GM08714 (cell line): ENCODE measurements around the gene HES6.

Experiments
- H3K4me3 ChIP-seq: fragments of 200-500 bp; sonication (Bioruptor generic); 2 replicates; pipeline ENCODE4 v1.5.1; 2014; ENCODE audit warnings: mild to moderate bottlenecking, low read length, inconsistent platforms
- ZNF274 ChIP-seq: IDR thresholded peaks from 2 replicates; pipeline ENCODE4 v1.6.1; 2012; ENCODE audit warnings: mild to moderate bottlenecking, low read depth, low read length

The HES6 gene

DNA sequence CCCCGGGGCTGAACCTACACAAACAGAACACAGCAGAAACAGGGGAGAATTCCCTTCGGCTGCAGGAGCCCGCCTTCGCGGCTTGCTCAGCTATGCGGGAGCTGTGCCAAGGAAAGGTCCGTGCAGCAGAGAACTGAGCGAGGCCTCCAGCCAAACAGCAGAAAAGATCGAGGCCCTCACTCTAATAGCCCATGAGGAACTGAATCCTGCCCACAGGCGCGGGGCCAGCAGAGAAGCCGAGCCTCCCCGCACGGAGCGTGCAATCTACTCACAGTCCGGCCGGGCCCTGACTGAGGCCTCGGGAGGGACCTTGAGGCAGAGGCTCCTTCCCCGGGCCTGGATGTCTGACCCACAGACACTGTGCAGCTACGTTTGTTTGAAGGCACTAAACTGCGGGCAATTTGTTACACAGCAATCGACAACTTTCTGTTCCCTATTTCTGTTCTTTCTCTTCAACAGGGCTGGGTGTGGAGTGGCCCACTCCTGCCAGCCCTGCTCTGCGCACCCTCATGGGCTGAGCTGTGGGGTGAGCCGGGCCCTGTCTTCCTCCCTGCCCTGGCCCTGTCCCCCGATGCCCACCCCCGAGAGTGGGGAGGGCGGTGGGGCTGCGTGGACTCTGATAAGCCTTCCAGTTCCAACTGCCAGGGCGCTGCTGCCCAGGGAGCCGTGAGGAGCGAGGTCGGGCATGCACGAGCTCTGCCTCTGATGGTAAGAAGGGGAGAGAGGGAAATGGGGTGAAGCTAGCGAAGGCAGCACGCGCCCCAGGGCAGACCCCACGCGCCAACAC lies 13.7 kb downstream of the HES6 start:
- TF ChIP-seq ZNF274: no peak
- H3K4me3 ChIP-seq: no peak overlapping the region

DNA sequence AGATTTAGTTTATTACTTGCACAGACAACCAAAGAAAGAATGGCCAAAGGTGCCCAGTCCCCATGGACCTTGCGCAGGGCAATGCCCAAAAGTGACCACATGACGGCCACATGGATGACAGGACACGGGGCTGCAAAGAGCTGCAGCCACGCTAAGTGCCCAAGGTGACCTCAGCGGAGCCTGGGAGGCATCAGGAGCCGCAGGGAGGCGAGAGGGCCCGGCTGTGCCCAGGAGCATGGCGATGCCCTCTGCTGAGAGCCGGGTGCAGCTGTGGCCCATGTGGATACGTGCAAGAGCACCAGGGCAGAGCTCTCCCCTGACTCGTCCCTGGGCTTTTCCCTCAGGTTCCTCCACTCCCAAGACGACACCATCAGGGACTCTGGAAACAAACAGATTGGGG lies 14.7 kb downstream of the HES6 start:
- no peak overlapping the region for H3K4me3 ChIP-seq
- no peak for TF ChIP-seq ZNF274

DNA sequence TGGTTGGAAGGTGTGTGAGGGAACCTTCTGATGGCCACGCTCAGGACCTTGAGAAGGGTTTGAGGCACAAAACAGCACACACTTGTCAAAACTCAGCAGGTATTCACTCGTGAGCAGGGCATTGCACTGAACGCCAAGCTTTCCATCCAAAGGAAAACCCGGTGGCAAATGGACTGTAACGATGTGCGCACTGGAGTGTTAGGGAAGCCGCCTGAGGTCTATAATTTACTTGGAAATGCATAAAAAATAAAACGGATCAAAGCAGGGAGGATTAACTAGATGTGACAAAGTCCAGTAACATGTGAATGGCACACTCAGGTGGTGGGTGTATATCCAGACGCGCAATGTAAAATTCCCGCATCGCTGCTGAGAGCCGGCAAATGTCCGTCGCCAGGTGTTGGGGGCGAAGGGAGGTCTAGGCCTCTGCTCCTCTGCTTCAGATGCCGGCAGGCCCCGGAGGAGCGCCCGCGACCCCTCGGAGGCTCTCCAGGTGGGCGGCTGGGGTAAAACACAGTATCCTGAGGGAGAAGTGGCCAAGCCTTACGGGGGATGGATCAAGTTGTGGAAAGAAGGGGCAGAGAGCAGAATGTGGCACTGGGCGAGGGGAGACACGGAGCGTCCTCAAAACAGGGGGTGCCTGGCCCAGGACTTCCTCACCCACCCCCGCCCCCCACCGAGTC lies 15.3 kb downstream of the HES6 start:
- no peak for TF ChIP-seq ZNF274
- no peak overlapping the region for H3K4me3 ChIP-seq

DNA sequence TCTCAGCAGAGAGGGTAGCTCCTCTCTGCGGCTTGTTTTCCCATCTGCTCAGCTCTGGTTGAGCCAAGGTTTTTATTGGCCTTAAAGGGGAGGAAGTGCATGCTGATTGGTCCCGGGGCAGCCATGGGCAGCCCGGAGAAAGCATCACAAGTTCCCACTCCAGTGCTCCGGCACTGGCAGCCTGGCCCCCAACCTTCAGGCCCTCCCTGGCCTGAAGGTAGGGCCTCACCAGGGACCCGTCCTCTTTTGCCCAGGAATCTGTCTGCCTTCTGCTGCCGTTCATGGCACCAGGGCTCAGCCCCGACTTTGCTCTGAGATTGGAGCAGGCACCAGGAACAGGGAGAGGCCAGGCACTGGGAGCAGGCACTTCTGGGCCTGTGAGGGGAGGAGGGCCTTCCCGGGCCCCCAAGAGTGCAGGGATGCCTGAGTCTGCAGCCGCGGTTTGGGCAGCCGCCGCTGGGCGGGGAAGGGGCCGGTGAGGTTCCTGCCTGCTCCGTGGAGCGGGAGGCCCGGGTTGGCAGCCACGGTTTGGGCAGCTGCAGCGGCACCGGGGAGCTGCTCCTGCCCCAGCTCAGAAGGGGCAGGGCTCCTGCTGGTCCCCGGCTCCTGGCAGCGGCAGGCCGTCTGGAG lies 18.8 kb downstream of the HES6 start:
- peak overlapping the region; percentile 26; the same call in 1 of the 2 replicates for H3K4me3 ChIP-seq
- TF ChIP-seq ZNF274: no peak

DNA sequence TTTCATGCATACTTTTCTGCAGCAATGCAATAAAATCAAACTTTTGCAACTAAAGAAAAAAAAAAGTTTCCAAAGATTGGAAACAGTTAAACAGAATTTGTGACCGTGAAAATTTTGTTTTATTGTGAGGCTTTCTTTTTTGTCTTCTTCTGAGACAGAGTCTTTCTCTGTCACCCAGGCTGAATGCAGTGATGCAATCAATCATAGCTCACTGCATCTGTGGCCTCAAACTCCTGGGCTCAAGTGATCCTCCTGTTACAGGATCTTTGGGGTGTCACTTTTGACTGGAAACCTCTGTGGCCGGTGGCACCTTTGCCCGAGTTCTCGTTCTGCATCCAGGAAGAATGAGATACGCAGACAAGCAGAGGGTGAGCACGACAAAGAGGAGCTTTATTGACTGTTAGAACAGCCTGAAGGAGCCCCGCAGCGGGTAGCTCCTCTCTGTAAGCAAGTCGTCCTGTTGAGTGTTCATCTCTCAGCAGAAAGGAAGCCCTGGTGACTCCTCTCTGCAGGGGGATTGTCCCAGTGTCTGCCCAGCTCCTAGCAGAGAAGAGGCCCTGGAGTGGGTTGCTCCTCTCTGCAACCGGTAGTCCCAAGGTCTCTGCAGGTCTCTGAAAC lies 19.5 kb downstream of the HES6 start:
- no peak overlapping the region for H3K4me3 ChIP-seq
- no peak for TF ChIP-seq ZNF274

DNA sequence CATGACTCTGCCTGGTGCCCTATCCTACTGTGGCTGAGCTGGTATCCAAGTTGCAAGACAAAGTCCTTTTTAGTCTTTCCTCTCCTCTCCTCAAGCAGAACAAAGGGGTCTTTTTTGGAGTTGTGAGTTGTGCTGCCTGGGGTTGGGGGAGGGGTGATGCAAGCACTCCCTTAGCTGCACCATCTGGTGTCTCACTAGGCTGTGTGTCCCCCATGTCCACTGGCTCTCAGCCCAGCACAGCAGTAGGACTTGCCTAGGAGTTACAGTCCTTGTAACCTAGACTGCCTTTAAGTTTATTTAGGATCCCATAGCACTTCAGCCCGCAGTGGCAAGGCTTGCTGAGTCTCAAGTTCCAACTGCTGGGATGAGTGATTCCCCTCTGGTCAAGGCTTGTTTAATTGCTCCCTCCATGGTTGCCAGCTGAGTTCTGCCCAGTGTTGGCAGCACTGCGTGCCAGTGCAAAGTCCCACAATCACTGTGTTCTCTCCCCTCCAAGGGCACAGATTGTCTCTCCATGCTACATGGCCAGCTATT lies 23.1 kb downstream of the HES6 start:
- TF ChIP-seq ZNF274: no peak
- no peak overlapping the region for H3K4me3 ChIP-seq

DNA sequence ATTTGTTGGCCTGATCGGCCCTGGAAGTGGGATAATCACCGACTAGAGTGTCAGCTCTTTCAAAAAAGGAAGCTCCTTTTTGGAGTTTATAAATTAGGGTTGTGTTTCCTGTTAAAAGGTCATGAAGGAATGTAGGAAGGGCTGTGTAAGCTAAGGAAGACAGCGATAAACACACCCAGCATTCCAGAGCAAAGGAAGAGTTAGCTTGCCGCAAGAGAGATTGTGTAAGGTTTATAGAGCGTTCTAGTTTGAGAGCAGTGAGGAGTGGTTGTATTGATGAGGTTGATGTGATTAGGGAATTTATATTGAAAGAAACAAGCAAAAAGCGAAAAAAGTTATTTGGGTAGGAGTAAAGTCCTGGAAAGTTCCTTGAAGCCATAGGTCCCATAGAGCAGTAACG lies 32.8 kb downstream of the HES6 start:
- H3K4me3 ChIP-seq: no peak overlapping the region
- no peak for TF ChIP-seq ZNF274

DNA sequence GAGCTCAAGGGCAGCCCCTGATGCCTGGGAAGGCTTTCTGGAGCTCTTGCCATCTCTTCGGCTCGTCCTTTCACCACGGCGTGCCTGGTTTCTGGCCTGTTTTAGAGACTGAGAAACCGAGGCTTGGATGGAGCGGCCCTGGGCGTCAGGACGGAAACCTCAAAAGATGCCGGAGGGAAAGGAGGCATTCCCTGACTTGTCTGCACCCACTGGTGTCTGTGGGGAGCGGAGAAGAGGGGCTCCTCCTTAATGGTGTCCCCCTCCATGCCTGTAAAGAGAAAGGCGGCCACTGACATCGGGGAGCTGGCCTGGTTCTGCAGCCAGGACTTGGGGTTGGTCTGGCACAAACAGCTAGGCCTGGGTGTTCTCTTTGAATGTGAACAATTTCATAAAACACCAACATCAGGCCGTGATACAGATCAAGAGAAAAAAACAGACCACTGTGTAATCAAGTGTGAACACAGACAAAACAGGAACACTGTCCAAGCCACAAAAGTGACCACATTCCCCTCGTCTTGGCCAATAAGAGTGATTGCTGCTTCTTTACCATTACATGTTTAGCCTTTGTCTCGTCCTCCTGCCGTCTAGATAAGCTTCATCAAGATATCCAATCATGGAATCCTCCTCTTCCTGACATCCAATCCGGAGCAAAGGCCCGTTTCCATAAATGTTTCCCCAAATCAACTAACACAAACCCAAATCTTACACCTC lies 35.7 kb downstream of the HES6 start:
- H3K4me3 ChIP-seq: peak overlapping the region; percentile 54; the same call in 1 of the 2 replicates
- no peak for TF ChIP-seq ZNF274

DNA sequence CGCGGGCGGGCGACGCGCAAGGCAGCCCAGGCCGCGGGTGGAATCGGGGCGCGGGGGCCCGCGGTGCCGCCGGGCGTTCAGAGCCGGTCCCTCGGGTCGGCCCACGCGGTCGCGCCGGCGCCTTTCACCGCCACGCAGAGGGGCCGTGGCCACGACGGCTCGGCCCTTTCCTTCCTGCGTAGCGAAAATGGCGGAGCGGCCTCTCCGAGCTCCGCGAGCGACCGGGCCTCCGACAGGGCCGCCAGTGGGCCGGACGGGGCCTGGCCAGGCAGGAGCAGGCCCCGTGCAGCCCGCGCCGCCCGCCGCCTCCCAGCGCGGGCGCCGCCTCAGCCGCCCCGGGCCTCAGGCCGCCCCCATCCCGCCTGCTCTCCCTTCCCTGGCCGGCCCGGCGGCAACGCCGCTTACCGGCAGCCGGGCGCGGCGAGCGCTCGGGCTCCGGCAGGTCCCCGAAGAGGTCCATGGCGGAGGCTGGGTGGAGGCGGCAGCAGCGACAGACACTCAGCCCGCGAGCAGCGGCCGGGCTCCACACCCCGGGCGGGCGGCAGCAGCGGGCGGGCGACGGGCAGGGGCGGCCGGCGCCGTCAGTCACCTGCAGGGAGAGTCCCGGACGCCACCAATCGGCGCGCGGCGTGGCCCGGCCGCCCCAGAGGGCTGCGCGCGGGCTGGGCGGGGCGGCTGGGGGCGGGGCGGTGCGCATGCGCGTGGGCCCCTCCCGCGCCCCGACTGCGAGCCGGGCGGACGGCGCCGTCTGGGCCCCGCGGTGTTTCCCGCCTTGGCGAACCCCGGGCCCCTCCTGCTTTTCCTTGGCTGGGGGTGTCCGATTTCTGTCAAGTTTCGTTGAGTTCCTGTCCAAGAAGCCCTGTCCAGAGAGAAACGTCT lies 36.5 kb downstream of the HES6 start, which contains the start of gene ILKAP:
Gene ILKAP, minus strand, starts transcription at position 602 of the 879 bp plus-strand sequence. Its CDS starts 142 bp downstream, at position 460.
- no peak for TF ChIP-seq ZNF274

DNA sequence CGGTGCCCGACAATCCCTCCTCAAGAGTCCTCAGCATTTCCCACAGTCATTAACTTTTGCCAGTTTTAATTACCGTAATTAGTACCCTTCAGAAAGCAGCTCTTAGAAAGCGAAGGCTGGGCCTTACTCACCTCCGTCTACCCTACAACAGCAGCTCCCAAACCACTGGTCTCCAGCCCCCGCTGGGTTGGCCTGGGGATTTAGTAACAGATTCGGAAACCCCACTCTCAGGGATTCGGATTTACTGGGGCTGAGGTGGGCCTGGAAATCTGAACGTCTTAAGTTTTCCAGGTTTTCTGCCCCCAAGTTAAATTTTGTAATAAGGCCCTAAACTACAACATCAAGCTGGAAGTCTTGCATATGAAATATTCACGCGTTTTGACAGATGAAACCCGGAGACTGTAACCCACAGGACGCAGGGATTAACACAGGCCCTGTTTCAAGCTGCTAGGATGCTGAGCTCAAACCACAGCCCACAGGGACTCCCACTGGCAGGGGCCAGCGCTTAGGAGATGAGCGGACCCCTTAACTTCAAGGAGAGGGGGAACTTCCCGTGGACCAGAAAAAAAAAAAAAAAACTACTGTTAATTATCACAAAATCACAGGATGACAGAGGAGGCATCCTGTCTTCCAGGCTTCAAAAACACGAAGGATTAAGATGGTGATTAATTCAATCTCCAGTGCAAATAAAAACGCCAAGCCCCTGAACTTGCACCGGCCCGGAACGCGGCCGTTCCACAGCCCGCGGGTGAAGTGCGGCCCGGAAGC lies 37.3 kb downstream of the HES6 start:
- TF ChIP-seq ZNF274: no peak
- H3K4me3 ChIP-seq: peak overlapping the region; percentile 87

More for the DNA sequence above, 36.5 kb downstream of the HES6 start, which contains the start of gene ILKAP:
- peak within 1 kb of the TSS; percentile 87 for H3K4me3 ChIP-seq

DNA sequence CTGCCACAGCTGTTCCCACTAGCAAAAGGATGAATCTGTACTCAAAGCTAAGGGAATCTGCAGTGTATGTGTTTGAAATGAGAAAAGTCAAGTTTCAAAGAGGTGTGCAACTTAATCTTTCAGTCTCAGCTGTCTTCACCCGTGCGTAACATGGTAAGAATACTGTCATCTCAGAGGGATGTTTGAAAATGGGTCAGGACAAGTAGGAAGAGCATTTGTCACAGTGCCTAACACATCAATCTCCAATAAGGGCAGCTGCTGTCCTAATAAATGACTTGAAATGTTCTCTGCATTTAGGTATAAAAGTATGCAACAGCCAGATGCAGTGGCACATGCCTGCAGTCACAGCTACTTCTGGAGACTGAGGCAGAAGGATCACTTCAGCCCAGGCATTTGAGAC lies 49.4 kb downstream of the HES6 start:
- H3K4me3 ChIP-seq: no peak overlapping the region
- TF ChIP-seq ZNF274: no peak
